ENCODE results near the gene INA.

Gene INA

DNA sequence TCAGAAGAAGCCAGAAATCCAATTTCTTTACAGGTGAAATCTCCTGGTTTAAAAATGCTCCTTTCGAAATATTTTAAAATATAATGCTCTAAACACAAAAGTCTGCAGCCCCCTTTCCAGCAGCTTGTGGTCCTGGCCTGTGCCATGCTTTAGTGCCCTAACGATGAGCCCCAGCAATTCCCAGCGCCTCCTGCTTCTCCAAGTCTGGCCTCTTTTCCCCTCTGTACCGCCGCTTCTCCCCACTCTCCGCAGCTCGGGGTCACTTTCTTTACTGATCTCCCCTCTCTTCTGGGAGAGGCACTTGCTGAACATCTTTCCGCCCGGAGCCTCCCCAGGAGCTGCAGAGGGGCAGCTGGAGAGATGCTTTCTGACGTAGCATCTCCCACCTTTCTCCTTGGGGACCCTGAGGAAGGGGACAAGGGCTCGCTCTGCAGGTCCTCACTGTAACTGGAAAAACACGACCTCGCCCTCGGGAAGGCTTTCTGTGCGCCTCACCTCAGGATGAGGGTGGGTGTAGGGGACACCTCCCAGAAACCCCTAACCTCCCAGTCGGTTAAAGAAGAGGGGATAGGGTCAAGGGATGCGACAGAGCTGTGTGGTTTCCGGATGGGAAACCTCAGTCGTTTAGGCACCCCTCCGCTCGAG lies 565 bp upstream of the INA start:
- DNase-seq, result no peak

DNA sequence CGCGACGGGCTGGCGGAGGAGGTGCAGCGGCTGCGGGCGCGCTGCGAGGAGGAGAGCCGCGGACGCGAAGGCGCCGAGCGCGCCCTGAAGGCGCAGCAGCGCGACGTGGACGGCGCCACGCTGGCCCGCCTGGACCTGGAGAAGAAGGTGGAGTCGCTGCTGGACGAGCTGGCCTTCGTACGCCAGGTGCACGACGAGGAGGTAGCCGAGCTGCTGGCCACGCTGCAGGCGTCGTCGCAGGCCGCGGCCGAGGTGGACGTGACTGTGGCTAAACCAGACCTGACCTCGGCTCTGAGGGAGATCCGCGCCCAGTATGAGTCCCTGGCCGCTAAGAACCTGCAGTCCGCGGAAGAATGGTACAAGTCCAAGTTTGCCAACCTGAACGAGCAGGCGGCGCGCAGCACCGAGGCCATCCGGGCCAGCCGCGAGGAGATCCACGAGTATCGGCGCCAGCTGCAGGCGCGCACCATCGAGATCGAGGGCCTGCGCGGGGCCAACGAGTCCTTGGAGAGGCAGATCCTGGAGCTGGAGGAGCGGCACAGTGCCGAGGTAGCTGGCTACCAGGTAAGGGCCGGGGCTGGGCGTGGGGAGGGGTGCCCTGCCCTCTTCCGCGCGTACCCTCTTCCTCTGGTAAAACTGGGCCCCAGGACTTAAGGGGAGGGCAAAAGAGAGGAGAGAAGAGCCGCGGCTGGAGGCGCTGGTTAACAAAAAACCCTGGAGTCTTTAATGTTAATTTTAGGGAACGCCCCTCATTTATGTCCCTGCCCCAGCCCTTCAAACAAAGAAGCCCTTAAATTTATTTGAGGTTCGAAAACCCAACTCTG lies 987 bp downstream of the INA start:
- DNase-seq, result no peak

DNA sequence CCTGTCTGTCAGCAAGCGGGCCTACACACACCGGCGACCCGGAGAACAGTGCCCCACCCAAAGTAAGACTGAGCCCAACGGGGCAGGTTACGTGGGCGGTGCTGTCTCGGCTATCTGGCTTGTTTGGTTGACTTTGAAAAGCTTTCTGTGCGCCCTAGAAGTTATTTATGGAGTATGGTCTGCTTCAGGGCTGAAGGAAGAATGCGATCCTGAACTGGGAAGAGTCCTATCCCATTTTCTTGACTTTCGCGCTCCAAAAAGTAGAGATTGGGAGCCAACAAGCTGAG lies 1.5 kb downstream of the INA start:
- no peak for DNase-seq

DNA sequence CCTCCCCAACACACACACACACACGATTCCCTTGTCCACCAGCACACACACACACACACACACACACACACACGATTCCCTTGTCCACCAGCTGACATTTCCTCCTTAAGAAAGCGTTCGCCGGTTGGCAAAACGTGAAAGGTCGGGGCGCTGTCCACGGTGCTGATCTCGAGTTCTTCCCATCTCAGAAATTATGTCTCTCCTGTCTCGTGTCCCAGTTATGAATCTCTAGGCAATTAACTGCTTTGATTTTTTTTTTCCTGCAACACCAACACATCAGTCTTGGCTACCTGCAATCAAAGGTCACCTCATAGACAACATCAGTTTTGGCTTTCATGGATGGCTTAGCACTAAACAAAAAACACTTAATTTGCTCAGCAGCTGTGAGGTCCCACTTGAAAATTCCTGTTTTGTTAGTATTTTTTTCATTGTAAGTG lies 1.9 kb downstream of the INA start:
- peak; percentile 6 for DNase-seq

DNA sequence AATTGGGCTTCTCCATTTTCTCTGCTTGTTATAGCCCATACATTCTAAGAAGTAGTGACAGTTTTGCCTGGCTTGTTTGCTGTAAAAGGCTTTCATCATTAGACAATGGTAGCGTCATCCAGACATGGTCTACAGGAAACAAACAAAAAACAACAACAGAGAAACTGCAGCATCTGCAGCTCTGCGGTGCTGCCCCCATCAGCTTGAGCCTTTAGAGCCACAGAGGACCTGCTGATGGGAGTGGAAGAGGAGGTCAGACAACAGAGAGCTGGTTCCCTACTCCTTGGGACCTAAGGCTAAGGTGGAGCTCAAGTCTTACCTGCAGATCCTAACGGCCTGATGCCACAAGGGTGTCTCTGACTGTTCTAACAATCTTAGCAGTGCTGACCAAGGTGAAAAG lies 3.1 kb downstream of the INA start:
- no peak for DNase-seq

DNA sequence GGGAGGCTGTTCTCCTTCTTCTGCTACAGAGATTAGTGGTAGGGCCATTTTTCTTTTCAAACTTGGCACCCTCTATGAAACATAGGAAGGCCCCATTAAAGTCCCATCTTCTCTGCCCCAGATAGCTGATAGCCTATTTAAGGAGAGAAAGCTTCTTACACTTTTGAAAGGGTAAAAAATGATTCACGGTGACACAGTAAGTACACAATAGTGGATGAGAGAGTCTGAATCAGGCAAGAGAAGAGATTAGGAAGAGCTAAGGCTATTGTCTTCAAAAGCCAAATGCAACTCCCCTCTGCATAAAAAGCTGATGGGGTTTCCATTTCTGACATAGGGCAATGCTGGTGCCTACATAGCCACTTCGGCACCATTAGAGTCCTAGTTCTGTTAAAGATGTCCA lies 3.6 kb downstream of the INA start:
- DNase-seq, result no peak

DNA sequence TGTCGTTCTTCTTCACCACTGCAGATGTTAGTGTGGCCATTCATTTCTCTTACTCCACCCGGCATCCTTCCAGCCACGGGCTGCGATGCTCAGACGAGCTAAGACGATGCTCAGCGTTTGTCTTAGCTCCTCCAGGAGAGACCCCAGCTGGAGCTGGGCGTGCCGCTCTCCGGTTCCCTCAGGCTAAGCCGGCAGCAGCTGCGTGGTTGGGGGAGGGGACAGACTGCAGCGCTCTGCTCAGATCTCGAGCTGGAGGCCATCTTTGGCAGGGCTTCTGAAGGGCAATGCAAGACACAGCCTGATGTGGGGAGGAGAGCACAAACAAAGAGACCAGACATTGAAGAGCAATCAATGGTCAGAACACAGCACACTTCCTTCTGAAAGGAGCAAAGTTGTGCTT lies 4.8 kb downstream of the INA start:
- peak; percentile 46 for DNase-seq

DNA sequence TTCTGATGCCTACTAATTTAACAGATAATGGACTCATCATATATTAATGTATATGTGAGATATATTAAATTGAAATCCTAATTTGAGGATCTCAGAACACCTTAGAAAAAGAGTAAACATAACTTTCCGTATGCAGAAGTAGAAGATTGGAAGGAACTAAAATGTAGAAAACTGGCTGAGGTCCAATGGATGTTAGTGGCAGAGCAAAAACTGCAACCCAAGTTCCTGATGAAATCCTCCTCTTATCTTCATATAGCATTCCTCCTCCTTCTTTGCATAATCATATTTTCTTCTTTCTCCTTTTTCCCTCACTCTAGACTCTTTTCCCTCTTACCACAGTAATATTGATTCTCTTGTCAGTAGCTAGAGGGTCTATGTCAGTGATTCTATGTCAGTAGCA lies 6.0 kb downstream of the INA start:
- DNase-seq, result no peak

DNA sequence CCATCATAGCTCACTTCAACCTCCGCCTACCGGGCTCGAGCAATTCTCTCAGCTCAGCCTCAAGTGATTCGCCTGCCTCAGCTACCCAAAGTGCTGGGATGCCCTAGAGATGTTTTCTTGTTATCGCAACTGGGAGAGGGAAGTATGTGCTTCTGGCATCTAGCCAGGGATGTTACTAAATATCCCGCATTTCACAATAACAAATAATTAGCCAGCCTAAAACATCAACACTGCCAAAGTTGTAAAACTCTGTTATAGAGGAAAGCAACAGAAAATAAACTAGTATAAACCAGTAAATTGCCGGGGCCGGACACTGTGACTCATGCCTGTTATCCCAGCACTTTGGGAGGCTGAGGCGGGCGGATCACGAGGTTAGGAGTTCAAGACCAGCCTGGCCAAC lies 7.2 kb downstream of the INA start:
- no peak for DNase-seq

DNA sequence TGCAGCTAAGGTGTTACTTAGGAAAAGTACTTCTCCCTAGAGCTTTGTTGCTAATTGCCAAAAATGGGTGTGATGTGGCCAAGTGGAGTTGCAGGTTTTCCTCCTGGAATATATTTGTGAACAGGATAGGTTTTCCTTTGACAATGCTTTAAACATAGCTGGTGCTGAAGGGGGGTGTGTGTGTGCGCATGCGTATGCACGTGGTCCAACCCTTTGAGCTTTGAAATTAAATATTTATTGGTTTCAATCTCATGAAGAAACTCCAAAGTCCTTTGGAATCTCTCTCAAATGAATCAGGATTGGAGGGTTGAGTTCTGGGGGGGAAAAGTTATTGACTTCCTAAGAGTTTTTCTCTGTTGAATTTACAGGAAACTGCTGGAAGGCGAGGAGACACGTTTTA lies 11.1 kb downstream of the INA start:
- DNase-seq, result no peak

DNA sequence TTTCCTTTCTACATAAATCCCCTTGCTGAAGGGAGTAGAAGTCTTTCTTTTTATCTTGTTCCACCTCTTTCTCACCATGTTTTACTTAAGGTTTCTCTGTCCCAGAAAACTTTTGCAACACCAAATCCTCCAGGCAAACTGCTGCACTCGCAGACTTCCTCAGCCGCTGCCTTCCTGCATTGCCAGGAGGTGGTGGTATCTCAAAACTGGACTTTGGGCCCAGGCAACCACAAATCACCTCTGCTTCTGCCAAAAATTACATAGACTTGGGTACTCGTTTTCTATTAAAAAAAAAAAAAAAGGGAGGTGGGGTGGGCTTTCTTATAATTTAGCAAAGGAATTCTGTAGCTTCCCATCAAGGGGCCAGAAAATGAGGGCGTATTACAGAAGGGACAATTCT lies 14.7 kb downstream of the INA start:
- no peak for DNase-seq

DNA sequence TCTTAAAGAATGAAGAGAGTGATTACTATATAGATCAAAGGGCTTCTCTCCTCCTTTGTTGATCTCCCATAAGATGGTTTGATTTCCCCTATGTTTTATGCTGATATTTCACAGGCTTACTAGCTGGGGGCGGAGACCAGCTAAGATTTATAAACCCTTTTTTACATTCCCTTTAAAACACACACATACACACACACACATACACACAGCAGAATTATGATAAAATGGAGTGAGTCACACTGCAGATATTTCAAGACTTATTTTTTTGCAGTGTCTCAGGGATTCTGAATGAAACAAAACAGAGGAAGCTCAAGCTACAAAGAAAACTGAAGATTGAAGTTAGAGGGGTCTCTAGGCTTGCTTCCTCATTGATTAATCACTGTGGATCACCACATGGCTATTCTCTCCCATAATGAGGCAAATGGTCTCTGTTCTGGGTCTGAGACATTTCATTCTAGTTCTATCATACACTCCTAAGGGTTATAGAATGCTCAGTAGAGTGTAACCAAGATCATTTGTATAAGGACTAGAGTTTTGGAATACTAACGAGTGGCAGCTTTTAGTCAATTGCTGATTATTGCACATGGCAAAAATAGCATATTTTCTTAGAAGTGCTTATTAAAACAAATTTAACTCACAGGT lies 18.6 kb downstream of the INA start:
- no peak for DNase-seq

DNA sequence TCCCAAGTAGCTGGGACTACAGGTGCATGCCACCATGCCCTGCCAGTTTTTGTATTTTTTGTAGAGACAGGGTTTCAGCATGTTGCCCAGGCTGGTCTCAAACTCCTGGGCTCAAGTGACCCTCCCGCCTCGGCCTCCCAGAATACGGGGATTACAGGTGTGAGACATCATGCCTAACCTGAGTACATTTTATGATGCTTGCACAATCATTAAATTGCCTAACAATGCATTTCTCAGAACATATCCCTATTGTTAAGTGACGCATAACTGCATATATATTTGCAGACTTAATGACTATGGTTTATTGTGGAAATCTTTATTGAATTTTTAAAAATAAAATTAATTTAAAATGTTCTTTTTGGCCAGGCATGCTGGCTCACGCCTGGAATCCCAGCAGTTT lies 30.7 kb downstream of the INA start:
- DNase-seq, result no peak

DNA sequence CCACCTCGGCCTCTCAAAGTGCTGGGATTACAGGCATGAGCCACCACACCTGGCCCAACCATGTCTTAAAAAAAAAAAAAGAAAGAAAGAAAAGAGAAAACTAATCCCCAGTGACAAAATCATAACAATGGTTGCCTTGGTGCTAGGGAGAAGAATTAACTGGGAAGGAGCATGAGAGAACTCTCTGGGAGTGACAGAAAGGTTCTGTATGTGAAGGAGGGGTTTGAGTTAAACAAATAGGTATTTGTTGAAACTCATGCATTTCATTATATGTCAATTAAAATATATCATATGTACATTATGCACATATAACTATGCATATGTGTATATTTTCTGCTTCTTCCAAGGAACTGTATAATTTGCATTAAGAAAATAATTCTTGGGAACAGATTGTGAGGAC lies 33.3 kb downstream of the INA start:
- no peak for DNase-seq

DNA sequence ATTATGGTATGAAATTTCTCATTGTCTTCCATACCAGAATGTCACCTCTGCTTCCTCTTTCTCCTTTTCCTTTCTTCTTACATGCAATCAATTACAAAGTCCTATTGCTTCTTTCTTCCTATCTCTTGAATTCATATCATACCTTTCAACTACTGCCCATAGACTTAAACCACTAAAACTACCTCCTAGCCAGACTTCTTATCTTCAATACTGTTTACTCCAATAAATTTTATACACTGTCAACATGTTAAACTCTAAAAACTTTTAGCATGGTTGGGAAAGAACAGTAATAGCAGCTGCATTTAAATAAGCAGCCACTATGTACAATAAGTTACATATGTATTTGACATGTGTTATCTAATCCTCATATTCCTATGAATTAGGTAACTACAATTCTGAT lies 39.1 kb downstream of the INA start:
- DNase-seq, result no peak

DNA sequence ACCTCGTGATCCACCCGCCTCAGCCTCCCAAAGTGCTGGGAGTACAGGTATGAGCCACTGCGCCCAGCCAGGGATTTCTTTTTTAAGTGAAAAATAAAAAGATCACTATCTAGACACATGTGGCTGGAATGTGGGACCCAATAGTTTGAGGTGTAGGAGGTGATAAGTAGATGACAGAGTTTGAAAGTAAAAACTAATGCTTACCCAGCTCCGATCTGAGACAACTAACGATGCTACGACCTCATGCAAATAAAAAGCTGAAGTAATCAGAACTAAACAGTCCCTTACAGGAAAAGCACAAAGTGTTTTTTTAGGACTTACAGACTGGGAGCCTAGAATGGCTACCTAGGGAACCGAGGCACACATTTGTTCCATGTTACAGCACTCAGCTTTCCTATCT lies 51.0 kb downstream of the INA start:
- DNase-seq, result no peak

DNA sequence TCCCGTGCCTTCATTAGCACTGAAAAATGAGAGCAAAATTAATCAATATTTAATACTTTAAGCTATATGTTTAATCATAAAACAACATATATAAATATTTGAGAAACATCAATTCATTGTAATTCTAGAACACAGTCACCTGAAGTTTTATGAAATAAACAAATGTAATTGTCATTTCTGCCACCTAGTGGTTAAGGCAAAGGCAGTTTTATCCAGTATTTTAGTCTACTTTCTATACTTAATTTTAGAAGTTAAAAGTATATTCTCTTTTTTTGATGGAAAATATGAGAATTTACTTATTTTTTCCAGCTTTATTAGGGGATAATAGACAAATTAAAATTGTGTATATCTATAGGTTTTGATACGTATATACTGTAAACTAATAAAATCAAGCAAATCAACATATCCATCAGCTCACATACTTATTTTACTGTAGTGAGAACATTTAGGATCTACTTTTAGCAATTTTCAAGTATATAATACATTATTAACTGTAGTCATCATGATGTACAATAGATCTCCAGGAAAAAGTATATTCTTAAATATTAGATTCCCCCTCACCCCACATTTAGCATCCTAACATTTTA lies 57.1 kb downstream of the INA start:
- no peak for DNase-seq

DNA sequence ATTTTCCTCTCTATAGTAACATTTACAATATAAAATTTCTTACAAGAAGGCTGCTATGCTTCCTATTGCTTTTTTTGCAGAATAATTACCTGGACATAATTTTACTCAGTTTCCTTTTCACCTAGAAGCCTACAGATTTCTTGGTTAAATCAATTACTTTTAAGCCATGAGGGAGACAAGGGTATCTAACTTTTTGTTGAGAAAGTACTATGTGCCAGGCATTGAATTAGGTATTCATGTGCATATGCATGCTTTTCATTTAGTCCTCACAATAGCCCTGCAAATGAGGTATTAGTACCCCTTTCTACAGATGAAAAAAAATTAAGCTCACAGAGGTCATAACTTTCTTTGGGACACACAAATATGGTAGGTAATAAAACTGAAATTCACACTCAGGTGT lies 57.6 kb downstream of the INA start:
- DNase-seq, result no peak

DNA sequence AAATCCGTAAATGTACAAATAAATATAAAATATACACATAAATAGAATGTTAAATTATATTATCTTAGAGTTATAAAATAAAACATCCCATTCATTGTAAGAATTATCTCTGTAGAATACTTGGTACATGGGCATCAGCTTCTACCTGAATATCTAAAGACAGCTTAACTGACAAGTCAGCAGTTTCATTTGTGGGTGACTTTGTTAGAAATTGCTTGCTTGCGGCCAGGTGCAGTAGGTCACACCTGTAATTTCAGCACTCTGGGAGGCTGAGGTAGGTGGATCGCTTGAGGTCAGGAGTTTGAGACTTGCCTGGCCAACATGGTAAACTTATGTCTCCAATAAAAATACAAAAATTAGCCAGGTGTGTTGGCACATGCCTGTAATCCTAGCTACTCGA lies 59.4 kb downstream of the INA start:
- no peak for DNase-seq

All from NCI-H2029 treated with DMSO at 0.1 percent for 48 hours (cell line).